K562 (cell line): ENCODE data around the gene EIF4E1B. TPM values are rescaled to one million over a fixed set of nuclear protein-coding genes. Genes with fewer than 3 reads are reported as not detected.

ENCODE experiments used
- CBX2 ChIP-seq: fragments of 200-600 bp; sonication (generic); IDR thresholded peaks from one replicate; pipeline ENCODE4 v1.6.1; 2012; ENCODE audit warnings: mild to moderate bottlenecking, low read length, inconsistent platforms; ENCODE audit not compliant: insufficient read depth, poor library complexity, severe bottlenecking
- CHCHD3 ChIP-seq: fragments of 250-450 bp; sonication (Bioruptor Pico); IDR thresholded peaks from 2 replicates; pipeline ENCODE4 v2.1.2; 2022; ENCODE audit warnings: mild to moderate bottlenecking
- CREB3L1 ChIP-seq: fragments of 450-650 bp; IDR thresholded peaks from 2 replicates; pipeline ENCODE4 v1.6.1; 2014; ENCODE audit warnings: low read depth, mild to moderate bottlenecking, moderate library complexity, borderline replicate concordance
- DACH1 ChIP-seq: fragments of 450-650 bp; IDR thresholded peaks from 2 replicates; pipeline ENCODE4 v1.6.1; 2018; ENCODE audit not compliant: partially characterized antibody
- E2F3 ChIP-seq: fragments of 250-450 bp; sonication (Bioruptor Pico); IDR thresholded peaks from 2 replicates; pipeline ENCODE4 v1.4.0; 2020; ENCODE audit warnings: mild to moderate bottlenecking
- EP300 ChIP-seq: IDR thresholded peaks from 2 replicates; pipeline ENCODE4 v1.6.1; 2012; ENCODE audit warnings: low read length, improper control_type of control experiment
- FOXA1 ChIP-seq: fragments of 450-650 bp; IDR thresholded peaks from 2 replicates; pipeline ENCODE4 v1.6.1; 2016; ENCODE audit warnings: mild to moderate bottlenecking, borderline replicate concordance
- FOXO4 ChIP-seq: fragments of 450-650 bp; formaldehyde crosslinking; IDR thresholded peaks from 2 replicates; pipeline ENCODE4 v1.4.0; 2020; ENCODE audit warnings: mild to moderate bottlenecking, moderate library complexity
- HDAC2 ChIP-seq: fragments of 450-650 bp; IDR thresholded peaks from 2 replicates; pipeline ENCODE4 v1.6.1; 2016; ENCODE audit warnings: mild to moderate bottlenecking
- KLF1 ChIP-seq: fragments of 450-650 bp; IDR thresholded peaks from 2 replicates; pipeline ENCODE4 v1.6.1; 2016; ENCODE audit warnings: missing genetic modification characterization, missing compliant biosample characterization
- KLF13 ChIP-seq: fragments of 450-650 bp; IDR thresholded peaks from 2 replicates; pipeline ENCODE4 v1.6.1; 2016; ENCODE audit warnings: missing genetic modification characterization, low read depth, mild to moderate bottlenecking, missing compliant biosample characterization, moderate library complexity, borderline replicate concordance
- NFATC3 ChIP-seq: fragments of 450-650 bp; IDR thresholded peaks from 2 replicates; pipeline ENCODE4 v1.6.1; 2017; ENCODE audit warnings: mild to moderate bottlenecking
- POLR2H ChIP-seq: IDR thresholded peaks from 2 replicates; pipeline ENCODE4 v1.6.1; 2016; ENCODE audit warnings: missing genetic modification characterization, low read depth, mild to moderate bottlenecking, control low read depth, missing compliant biosample characterization, moderate library complexity
- PTTG1 ChIP-seq: fragments of 450-650 bp; IDR thresholded peaks from 2 replicates; pipeline ENCODE4 v1.6.1; 2016; ENCODE audit warnings: low read depth, mild to moderate bottlenecking, missing genetic modification characterization, missing compliant biosample characterization
- SLC30A9 ChIP-seq: fragments of 250-450 bp; sonication (Bioruptor Pico); IDR thresholded peaks from 2 replicates; pipeline ENCODE4 v1.8.0; 2022; ENCODE audit warnings: mild to moderate bottlenecking, moderate library complexity
- ZBTB8A ChIP-seq: fragments of 450-650 bp; IDR thresholded peaks from 2 replicates; pipeline ENCODE4 v1.6.1; 2018; ENCODE audit warnings: mild to moderate bottlenecking, moderate library complexity; ENCODE audit not compliant: partially characterized antibody
- ZNF121 ChIP-seq: sonication (generic); formaldehyde crosslinking; conservative IDR thresholded peaks from 2 replicates; pipeline ENCODE4 v1.8.0; 2022; ENCODE audit warnings: missing genetic modification reagents
- ZNF140 ChIP-seq: fragments of 250-450 bp; sonication (Bioruptor Pico); IDR thresholded peaks from 2 replicates; pipeline ENCODE4 v1.8.0; 2021; ENCODE audit warnings: moderate library complexity, mild to moderate bottlenecking, inconsistent platforms
- ZNF224 ChIP-seq: sonication (generic); formaldehyde crosslinking; IDR thresholded peaks from 2 replicates; pipeline ENCODE4 v1.8.0; 2022; ENCODE audit warnings: mild to moderate bottlenecking, missing genetic modification reagents
- ZNF408 ChIP-seq: fragments of 250-450 bp; sonication (Bioruptor Pico); IDR thresholded peaks from 2 replicates; pipeline ENCODE4 v1.4.0; 2020; ENCODE audit warnings: low read depth, mild to moderate bottlenecking, moderate library complexity
- ZNF764 ChIP-seq: fragments of 250-450 bp; sonication (Bioruptor Pico); IDR thresholded peaks from 2 replicates; pipeline ENCODE4 v1.4.0; 2020; ENCODE audit warnings: low read depth, mild to moderate bottlenecking, moderate library complexity
- polyA plus RNA-seq, 8 experiments: library from polyadenylated mRNA; depleted of rRNA in 4 of 8; stranded (reverse) in 5 of 8; unstranded in 3 of 8; fragments of >200 nt; fragmentation: Nextera tagmentation in 2 of 8; fragmentation: Illumina TruSeq in 1 of 8; extraction: Ambion mirVana in 2 of 8; extraction: Trizol in 1 of 8; gene quantifications; 2 replicates each; pipeline versions ENCODE4 v1.2.1 to v1.2.3, GENCODE V29; 2011 to 2014; ENCODE audit warnings: inconsistent platforms in 1 of 8, missing spikeins in 1 of 8
- total RNA-seq, 7 experiments: library from RNA; depleted of rRNA in 6 of 7; stranded (reverse); fragments of >200 nt in 6 of 7; fragmentation: Illumina TruSeq in 2 of 7; extraction: Trizol in 2 of 7; gene quantifications; 2 replicates each; pipeline versions ENCODE4 v1.2.1 to v1.2.3, GENCODE V29; 2011 to 2021; ENCODE audit warnings: low replicate concordance in 1 of 7
- TF ChIP-seq, protein P1 (sequence below): sonication (generic); formaldehyde crosslinking; IDR thresholded peaks from 2 replicates; pipeline ENCODE4 v1.8.0; 2022; ENCODE audit warnings: mild to moderate bottlenecking, missing genetic modification reagents
- TF ChIP-seq, protein P2 (sequence below): fragments of 250-450 bp; sonication (Bioruptor Pico); IDR thresholded peaks from 2 replicates; pipeline ENCODE4 v1.4.0; 2020
- TF ChIP-seq, protein P3 (sequence below), 2 experiments: fragments of 450-650 bp in 1 of 2; sonication (generic) in 1 of 2; formaldehyde crosslinking in 1 of 2; IDR thresholded peaks in 1 of 2; conservative IDR thresholded peaks in 1 of 2; 2 replicates each; pipeline versions ENCODE4 v1.6.1 to v1.8.1; 2016 to 2023; ENCODE audit warnings: mild to moderate bottlenecking in 2 of 2, moderate library complexity in 2 of 2, inconsistent platforms in 1 of 2, missing genetic modification reagents in 1 of 2

Gene EIF4E1B
- total and polyA plus RNA-seq, 9 of the 15 experiments (the other 6 are each of a cell fraction or from before 2014, with no cell fraction given) = not detected

- TF ChIP-seq KLF1 (tag) = no peak
- no peak for TF ChIP-seq ZNF224 (CRISPR knock-in tag)
- TF ChIP-seq, protein P1, sequence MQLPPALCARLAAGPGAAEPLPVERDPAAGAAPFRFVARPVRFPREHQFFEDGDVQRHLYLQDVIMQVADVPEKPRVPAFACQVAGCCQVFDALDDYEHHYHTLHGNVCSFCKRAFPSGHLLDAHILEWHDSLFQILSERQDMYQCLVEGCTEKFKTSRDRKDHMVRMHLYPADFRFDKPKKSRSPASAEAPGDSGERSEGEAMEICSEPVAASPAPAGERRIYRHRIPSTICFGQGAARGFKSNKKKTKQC = no peak
- TF ChIP-seq NFATC3 = no peak
- no peak for TF ChIP-seq CREB3L1
- no peak for TF ChIP-seq SLC30A9
- no peak for TF ChIP-seq PTTG1 (tag)
- peak; percentile 83; the same call in 1 of the 2 replicates for TF ChIP-seq EP300
- TF ChIP-seq, protein P2, sequence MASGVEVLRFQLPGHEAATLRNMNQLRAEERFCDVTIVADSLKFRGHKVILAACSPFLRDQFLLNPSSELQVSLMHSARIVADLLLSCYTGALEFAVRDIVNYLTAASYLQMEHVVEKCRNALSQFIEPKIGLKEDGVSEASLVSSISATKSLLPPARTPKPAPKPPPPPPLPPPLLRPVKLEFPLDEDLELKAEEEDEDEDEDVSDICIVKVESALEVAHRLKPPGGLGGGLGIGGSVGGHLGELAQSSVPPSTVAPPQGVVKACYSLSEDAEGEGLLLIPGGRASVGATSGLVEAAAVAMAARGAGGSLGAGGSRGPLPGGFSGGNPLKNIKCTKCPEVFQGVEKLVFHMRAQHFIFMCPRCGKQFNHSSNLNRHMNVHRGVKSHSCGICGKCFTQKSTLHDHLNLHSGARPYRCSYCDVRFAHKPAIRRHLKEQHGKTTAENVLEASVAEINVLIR (CRISPR knock-in tag) = no peak
- no peak for TF ChIP-seq POLR2H (tag)
- no peak for TF ChIP-seq CBX2
- no peak for TF ChIP-seq ZNF121
- no peak for TF ChIP-seq HDAC2
- no peak for TF ChIP-seq E2F3 (CRISPR knock-in tag)
- no peak for TF ChIP-seq FOXA1
- no peak for TF ChIP-seq ZNF408 (CRISPR knock-in tag)
- no peak for TF ChIP-seq ZNF764 (CRISPR knock-in tag)
- TF ChIP-seq KLF13 = no peak
- no peak for TF ChIP-seq FOXO4 (CRISPR knock-in tag)
- no peak for TF ChIP-seq ZNF140 (CRISPR knock-in tag)
- TF ChIP-seq, protein P3, sequence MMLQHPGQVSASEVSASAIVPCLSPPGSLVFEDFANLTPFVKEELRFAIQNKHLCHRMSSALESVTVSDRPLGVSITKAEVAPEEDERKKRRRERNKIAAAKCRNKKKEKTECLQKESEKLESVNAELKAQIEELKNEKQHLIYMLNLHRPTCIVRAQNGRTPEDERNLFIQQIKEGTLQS (IDR thresholded peaks at IDR 0.05) = no peak
- TF ChIP-seq, protein P3 (CRISPR knock-in tag; conservative IDR thresholded peaks at IDR 0.05) = no peak
- no peak for TF ChIP-seq ZBTB8A
- no peak for TF ChIP-seq CHCHD3 (CRISPR knock-in tag)
- no peak for TF ChIP-seq DACH1
These were observed 18.2 kb downstream of the EIF4E1B start (continued) for GRCh38 chr5:176648474-176649194.
